Inflammatory macrophage treated with lipopolysaccharide for 4 hours (primary cell): ENCODE data around the gene FMNL1.

Source experiments
- DNase-seq: peaks from one replicate; pipeline ENCODE4 v3.0.0-alpha.2; 2020

FMNL1 gene

GRCh38 chr17:45222996-45223538, 1.4 kb downstream of the FMNL1 start:
- DNase-seq: peak; percentile 43

GRCh38 chr17:45223539-45224528, 2.1 kb downstream of the FMNL1 start:
- no peak for DNase-seq

DNA sequence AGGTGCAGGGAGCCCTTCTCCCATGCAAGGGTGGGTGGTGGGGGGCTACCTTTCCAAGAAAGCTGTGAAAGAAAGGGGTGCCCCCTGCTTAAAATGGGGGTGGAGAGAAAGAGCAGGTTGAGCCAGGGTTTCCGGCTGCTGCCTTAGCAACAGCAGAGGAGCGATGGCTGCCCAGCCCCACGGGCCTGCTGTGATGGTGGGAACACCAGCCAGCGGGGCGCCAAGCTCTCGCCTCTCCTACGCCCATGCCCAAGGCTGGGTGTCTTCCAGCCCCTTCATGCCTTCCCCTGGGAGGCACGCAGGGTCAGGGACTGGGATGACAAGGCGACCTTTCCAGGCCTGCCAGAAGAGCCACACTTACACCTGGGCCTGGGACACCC, 3.0 kb downstream of the FMNL1 start:
- DNase-seq: no peak

DNA sequence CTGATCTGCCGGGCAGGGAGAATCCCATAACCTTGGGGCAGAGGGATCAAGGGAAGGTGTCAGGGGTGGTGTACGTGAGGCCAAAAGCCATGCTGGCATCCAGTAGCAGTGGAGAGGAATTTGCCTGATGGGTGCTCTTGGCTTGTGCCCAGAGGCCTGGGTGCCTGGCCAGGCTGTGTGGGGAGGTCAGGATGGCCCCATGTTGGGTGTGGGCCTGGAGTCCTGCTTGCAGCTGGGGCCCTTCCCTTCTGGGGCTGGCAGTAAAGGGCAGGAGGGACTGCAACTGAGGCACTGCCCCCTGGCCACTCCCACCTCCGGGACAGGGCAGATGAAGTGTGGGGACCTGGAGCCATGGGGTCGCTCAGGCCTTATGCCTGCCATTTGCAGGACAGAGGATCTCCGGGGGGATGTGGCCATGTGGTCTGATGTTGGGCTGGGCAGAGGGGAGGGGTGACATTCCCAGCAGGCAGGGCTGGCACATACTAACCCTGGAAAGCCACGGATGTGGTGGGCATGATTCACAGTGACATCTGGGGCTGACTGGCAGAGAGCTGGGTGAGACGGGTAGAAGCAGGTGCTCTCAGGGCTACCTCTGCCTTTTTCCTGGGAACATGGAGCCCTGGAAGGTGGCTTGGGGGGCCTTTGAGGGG, 3.5 kb downstream of the FMNL1 start:
- DNase-seq: no peak

GRCh38 chr17:45225964-45226530, 4.4 kb downstream of the FMNL1 start:
- peak; percentile 96 for DNase-seq

DNA sequence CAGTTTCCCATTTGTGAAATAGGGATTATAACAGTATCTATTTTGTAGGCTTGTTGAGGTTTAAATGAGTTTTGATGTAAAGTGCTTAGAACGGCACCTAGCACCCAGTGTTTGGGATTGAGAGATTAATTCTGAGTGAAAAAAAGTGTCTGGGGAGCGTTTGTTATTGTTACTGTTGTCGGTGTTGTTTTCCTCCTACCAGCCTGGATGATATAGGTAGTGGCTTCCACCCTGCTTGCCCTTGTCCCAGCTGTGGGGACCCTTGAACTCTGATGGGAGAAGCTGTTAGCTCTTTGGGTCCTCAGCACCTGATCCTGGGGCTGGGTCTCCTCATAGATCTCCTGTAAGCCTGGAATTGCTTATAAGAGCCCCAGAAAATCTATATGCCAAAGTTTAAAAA, 4.9 kb downstream of the FMNL1 start:
- DNase-seq: no peak

DNA sequence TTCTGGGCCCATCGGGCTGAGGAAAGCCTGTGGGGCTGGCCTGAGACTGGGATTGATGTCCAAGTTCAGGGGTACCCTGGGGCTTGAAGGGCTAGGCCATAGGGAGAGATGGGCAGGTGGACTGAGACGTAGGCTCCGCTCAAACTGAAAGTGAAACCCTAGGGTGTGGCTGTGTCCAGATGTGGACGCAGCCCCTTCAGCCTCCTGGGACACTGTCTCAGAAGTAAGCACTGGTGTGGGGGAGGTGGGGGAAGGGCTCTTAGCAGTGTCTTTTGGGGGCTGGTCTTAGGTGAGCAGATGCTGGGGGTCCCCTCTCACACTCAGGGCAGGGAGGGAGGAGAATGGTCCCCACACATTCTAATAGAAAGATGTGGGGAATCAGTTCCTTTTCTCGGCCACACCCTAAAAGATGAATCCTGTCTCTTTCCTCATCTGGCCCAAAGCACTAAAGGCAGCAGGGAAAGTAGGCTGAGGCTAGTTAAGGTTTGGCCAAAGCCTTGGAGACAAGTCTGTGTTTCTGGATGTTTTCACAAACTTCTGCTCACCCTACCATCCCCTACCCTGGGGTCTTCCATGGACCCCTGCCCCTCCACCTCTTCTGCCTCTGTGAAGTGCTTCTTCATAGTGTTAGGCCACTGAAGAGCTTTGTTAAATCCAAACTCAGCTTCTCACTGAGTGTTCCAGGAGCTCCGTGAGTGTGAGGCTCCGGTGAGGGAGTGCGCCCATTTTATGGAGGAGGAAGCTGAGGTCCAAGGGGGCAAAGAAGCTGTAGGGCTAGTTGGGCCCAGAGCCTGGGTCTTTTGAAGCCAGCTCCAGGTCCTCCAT, 5.6 kb downstream of the FMNL1 start:
- DNase-seq: peak; percentile 82

DNA sequence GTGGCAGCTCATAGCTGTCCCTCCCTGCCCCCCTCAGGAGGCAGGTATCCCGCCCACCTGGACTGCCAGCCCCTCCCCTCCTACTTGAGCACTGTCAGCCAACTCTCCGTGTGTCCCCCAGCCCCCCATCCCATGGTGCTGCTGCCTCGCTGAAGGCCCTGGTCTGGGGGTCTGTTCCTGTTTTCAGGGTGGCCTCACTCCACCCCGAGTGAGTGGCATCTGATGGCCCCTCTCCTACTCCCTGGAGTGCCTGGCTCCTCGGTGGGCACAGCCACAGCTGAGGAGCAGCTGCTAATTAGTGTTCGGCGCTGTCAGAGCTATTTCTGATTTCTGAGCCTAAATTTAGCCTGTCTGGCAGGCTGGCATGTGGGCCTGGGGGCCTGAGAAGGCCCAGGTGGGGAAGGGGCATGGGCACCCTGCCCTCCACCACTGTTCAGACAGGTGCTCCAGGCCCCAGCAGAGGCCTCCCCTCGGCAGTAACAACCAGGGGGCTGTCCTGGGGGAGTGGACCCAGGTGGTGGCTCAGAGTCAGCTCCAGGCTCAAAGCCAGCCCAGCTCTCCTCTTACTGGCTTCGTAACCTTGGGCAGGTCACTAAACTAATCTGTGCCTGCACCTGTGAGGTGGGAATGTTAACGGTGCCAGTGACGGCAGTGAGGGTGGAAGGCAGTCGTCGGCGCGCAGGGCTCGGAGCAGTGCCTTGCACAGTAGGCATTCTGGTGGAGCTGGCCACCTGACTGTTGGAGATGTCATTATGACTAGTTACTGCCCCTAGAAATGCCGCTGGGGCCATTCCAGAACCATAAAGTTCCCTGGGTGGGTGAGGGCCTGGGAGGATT, 6.5 kb downstream of the FMNL1 start:
- peak; percentile 56 for DNase-seq

DNA sequence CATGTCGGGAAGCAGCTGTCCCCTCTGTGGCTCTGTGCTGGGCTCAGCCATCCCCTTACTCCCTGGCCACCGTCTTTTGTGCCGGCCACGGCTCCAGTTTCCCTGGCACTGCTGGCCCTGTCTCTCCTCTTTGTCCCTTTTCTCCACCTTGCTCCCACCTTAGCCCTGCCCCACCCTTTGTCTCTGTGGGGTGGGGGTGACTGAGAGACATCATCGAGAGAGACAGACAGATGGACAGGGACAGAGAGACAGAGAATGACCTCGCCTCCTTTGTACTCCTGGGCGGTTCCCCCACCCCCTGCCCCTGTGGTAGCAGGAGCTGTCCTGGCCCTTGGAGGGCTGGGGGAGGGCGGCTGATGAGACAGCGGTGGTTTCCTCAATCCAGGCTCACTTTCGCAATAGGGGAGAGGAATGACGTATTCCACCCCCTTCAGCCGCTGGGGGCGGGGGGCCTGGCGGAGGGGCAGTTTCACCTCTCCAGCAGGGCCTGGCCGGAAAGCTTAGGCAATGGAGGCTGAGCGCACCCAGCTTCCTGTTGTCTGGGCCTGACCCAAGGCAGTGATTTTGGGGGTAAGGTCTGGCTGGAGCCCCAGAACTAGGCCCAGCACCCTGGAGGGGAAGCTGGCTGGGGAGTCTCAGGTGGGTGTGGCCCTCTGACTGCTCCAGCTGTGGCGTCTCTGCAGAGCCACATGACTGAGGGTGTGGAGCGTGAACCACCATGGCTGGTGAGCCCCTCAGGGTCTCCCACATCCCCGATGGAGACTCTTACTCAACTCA, 7.3 kb downstream of the FMNL1 start:
- peak; percentile 98 for DNase-seq

DNA sequence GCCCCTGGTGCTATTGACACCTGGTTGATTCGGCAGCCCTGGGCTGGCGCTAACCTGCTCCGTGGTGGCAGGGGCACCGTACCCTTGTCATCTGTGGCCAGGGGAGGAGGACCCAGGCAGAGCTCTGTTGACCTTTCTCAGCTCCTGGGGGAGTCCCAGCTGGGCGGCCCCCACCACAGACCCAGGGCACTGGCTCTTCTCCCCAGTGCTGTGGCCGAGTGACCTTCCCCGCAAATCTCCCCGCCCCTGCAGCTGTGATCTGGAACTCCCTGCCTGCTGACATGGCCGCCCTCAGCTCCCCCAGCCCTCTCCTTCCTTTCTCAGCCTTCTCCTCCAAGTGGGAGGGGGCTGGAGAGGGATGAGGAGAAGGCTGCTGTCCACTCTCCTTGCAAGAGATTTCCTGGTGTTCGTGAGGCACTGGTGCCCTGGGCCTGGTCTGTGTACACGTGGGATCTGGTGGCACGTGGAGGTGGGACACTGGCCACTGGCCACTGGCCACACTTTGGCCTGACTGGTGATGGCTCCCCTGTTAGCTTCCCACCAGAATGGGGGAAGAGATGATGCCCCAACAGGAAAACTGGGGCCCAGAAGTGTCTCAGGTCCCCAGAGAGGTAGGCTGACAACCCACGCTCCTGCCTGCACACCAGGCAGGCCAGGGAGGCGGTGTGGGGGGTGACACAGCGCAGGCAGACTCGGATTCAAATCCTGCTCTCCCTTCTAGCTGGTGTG, 8.2 kb downstream of the FMNL1 start:
- DNase-seq: peak; percentile 82

DNA sequence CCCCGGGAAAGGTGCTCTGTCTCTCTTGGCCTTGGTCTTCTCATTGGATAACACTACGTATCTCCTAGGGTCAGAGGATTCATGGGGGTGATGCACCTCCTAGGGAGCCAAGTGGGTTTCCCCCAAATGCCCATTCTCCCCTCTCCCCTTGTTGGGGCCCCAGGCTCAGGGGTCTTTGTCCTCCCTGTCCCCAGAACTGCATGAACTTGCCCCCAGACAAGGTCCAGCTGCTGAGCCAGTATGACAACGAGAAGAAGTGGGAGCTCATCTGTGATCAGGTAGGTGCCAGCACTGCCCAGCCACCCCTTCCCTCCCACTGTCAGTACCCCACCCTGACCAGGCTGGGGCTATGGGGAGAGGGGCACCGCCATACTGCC, 8.7 kb downstream of the FMNL1 start:
- no peak for DNase-seq

GRCh38 chr17:45230787-45231480, 9.2 kb downstream of the FMNL1 start:
- no peak for DNase-seq

DNA sequence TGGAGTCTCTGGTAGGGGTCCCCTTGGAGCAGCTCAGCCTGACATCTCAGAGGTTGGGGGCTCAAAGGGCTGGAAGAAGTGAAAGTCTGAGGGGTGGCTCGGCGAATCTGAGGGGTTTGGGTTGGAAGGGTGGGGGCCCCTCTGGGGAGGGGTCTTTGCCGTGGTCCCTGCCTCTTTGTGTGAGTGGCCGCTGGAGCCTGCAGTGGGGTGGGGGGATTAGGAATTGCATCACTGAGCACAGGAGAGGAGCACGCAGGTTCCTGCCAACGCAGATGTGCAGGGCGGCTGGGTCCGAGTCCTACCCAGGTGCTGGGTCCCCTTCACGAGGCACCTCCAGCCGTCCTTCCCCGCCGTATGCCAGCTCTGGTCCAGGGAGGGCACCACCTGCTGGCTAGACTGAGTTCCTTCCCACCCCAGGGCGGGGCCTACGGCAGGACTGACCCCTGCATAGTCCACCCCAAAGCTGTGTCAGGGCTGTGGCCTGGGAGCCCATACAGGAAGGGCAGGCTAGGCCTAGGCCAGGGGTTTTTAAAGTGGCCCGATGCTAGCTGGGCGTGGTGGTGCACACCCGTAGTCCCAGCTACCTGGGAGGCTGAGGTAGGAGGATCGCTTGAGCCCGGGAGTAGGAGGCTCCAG, 9.9 kb downstream of the FMNL1 start:
- peak; percentile 53 for DNase-seq

DNA sequence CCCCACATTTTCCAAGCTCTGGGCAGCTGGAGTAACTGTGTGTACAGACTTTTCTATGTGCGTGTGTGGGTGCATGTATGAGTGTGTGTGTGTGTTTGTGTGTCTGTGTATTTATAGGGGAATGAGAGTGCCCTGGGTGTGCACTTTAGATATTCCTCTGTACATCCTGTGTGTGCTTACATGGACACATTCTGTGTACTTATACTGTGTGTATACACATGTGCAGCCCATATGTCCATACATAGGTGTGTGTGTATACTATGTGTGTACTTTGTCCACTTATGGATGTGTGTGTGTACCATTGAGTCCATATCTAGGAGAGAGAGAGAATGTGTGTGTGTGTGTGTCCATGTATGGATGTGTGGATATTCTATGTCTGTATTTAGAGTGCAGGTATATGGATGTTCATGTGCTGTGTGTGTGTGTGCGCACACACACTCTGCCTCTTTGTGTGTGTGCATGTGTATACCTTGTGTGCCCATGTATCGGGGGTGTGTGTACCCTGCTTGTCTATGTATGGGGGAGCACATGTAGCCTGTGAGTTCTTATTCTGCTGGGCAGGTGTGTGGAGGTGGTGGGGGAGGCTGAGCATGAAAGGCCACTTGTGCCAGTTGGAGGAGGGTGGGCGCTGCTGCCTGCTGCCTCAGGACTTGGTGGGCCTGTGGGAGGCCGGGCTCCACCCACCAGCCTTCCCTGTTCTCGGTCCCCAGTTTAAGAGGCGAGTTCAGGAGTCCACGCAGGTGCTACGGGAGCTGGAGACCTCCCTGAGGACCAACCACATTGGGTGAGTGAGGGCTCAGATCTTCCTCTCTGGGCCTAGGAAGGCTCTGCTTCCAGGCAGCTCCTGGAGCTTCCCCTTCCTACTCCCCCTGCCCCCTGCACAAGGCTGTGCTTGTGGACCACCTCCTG, 11.1 kb downstream of the FMNL1 start:
- DNase-seq: no peak

GRCh38 chr17:45233423-45233924, 11.8 kb downstream of the FMNL1 start:
- no peak for DNase-seq

DNA sequence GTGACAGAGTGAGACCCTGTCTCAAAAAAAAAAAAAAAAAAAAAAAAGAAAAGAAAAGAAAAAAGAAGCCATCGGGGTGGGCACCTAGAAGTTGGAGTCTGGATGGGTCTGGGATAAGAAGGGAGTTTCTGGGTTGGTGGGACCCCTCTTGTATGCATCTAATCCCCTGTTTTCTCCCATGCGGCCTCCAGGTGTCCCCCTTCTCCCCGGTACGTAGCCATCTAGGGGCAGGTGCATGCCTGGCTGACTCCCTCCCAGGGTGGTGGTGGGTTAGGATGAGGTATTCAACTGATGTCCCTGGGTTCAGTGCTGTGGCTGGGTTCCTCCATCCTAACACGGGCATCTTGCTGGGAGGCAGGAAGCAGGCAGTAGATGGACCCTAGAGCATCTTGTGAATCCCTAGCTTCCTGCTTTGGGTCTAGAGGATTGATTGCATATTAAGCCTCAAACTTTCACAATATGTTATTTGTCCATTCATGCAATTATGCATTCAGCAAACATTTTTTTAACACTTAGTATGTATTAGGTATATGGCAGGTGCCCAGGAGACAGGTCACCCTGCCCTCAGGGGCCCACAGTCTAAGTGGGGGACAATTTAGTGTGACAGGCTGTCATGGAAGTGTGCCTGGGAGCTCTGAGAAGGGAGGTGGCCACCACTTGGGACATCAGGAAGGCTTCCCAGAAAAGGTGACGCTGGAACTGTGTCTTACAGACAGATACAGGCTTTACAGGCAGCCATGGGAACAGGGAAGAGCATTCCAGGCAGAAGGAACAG, 13.1 kb downstream of the FMNL1 start:
- DNase-seq: peak; percentile 55
